Stimulated activated CD8-positive, alpha-beta memory T cell treated with anti-CD3 and anti-CD28 coated beads, Interleukin-12 subunit alpha, Interleukin-12 subunit beta, amount 100 ng/mL, for 24 hours (primary cell): ENCODE measurements around the gene RORB.

Experiments used
- DNase-seq: peaks from one replicate; pipeline ENCODE4 v3.0.0-alpha.2; 2020; ENCODE audit errors: extremely low read depth

RORB gene

DNA sequence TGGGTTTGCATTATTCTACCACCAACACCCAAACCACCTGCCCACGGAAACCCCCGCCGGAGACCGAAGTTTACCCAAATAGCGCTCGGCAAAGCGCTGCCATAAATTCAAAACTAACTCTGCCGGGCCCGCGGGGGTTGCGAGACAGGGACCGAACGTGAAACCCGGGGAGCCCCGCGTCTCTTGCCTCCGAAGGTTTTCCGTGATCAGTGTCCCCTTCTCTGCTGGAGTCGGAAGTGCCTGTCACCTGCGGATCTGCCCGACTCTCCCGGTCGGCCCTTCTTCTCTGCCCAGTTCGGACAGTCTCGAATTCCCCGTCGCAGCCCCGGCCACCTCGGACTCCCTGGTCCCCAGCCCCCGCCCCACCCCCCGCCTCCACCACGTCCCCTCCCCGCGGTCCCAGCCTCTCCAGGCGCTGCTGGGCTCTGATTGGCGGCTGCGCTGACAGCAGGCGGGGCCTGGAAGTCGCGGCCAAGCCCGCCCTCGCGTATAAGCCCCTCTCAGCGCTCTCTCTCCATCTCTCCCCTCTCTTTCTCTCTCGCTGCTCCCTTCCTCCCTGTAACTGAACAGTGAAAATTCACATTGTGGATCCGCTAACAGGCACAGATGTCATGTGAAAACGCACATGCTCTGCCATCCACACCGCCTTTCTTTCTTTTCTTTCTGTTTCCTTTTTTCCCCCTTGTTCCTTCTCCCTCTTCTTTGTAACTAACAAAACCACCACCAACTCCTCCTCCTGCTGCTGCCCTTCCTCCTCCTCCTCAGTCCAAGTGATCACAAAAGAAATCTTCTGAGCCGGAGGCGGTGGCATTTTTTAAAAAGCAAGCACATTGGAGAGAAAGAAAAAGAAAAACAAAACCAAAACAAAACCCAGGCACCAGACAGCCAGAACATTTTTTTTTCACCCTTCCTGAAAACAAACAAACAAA lies at the start of gene RORB:
RORB (plus strand) TSS at position 517 of the 929 bp plus-strand sequence. CDS start 642 bp downstream, outside the sequence.
- DNase-seq: no peak

DNA sequence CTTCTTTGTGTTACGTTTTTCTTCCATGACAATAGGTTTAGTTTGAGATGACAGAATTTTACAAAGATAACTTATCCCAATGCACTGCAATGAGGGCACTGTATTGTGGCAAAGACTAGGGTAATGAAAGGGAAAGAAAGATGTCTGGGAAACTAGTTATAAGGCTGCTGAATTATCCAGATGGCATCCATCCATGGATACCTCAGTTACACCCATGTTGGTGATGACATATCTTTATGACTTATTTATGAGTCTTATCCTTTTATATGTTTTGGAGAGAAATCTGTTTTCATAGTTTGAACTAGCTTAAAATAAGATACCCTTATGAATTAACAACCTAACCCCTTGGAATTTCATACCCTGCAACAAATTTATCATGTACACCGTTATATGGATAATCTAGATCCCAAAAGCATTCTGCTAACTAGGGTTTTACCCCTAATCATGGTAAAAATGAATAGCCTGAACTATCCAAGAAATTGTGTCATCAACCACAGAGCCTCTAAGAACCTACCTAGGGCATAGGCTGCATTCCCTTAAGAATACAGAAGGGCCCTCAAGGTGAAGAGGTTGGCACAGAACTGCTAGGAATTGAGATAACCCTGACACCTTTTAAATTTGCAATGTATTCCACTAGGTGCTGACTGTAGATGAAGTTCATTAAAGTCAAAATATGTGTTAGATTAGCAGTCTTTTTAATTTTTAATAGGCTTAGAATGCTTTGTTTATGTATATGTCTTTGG lies 49.5 kb upstream of the RORB start:
- no peak for DNase-seq

DNA sequence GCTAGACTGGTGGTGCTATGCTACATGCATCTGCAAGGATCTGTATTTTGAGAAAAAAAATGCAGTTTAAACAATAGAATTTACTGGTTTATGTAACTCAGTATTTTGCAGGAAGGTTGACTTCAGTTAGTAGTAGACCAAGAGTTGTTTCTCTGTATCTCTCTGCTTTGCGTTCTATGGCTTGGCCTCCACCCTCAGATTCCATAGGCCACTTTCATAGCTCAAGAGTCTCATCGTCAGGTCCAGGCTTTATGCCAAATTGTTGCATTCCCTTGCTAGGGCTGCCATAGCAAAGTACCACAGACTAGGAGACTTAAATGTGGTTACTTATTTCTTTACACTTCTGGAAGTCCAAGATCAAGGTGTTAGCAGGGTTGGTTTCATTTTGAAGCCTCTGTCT lies 48.1 kb upstream of the RORB start:
- no peak for DNase-seq

DNA sequence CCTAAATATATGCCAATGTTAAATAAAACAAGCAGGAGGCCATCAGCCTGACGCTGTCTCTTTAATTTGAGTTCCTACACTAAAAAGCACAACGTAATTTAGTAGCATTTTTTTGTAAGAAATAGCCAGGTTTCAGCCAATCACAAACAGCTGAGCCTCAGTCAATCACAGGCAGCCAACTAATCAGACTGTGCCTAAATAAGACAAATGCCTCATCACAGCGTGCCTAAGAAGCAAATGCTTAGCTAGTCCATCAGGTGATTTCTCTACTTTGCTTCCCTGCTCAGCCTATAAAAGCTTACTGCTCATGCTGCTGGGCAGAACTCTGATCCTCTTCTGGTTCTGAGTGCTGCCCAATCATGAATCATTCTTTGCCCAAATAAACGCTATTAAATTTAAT lies 38.3 kb upstream of the RORB start:
- no peak for DNase-seq

DNA sequence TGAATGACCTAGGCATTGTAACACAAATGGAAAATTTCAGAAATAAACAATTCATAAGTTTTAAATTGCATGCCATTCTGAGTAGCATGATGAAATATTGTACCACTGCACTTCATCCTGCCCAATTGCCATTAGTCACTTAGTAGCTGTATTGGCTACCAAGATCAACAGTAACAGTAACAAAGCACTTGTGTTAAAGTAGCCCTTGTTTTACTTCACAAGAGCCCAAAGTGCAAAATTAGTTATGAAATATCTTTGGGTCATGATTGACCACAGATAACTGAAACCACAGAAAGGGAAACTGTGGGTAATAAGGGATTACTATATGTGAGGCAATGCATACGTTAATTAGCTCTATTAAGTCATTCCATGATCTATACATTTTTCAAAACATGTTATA lies 33.3 kb upstream of the RORB start:
- no peak for DNase-seq

DNA sequence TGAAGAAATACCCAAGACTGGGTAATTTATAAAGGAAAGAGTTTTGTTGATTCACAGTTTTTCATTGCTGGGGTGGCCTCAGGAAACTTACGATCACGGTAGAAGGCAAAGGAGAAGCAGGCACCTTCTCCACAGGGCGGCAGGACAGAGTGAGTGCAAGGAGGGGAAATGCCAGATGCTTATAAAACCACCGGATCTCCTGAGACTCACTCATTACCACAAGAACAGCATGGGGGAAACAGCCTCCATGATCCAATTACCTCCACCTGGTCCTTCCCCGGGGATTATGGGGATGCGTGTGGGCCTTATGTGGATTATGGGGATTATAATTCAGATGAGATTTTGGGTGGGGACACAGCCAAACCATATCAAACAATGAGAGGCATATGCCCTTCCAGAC lies 18.5 kb upstream of the RORB start:
- no peak for DNase-seq

DNA sequence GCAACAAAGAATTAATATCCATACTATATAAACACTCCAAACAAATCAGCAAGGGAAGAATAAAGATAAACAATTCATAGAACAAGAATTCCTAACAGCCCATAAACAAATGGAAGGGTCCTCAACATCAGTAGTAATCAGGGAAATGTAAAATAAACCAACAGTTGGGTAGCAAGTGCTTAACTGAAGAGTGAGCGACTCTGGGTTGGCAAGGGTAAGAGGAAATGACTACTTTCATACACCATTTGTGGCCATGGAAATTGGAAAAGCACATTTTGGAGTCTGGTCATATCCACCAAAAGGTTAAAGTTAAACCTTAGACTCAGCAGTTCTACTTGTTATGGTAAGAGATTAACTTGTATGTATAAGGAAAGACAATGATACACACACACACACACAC lies 17.4 kb upstream of the RORB start:
- DNase-seq: no peak

DNA sequence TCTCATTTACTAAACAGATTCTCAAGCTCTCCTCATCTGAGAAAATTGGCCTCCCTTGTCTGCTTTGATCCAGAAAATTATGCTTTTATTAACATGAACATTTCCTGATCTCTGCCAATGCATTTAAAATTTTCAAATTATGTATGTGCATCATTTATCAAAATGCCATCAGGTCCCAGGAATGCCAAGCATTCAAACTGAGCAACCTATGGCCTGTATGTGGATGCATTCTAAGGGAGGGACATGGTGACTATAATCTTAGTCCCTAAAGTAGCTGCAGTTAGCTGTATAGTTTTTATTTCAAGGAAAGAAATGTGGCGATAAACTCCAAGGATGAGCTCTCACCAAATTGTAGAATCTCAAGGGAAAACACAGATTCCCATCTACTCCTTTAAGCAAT lies 9.7 kb upstream of the RORB start:
- no peak for DNase-seq

DNA sequence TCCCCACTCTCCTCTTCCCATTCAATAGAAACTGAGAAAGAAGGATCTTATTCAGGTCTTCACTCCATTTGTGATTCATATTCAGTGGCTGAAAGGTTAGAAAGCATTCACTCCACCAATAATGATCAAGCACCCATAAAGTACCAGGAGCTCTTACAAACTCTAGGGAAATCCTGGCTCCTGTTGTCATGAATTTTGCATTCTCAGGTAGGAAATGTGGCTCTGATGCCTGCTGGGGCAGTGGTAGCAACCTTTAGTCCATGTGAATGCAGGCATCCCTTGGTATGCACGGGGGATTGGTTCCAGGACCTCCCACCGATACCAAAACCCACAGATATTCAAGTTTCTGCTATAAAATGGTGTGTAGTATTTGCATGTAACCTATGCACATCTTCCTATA lies 3.6 kb upstream of the RORB start:
- no peak for DNase-seq

DNA sequence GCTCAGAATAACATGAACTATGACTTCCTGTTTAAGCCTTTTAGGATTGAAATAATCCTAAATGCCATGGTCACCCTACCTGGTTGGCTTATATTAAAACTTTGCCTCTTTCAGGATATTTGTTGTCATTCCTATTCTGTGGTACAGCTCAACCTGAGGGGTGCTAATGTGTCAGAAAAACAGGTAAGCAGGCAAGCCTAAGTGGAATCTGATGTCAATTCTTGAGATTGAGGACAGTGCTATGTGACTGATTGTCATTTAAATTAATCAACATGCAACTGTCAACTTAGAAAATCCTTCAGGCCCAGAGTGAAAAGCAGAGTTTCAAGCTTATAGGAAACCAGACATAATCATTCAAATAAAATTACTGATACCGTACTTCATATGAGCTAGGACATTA lies 2.6 kb upstream of the RORB start:
- DNase-seq: no peak

DNA sequence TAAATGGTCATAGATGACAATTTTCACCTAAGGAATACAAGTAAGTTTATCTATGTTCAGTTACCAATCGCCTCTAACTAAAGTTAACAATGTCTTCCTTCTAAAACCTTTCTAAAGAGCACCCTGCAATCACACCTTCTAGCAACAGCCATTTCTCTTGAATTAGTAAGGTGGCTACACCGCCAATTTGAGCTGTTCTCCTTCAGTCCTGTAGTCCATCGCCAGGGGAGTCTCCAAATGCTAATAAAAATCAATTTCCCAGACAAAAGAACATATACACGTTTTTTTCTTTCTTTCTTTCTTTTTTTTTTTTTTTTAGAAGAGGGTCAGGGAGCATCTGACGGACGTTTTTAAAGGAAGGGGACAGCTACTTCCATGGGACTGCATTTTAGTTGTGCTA lies 729 bp upstream of the RORB start:
- DNase-seq: no peak

DNA sequence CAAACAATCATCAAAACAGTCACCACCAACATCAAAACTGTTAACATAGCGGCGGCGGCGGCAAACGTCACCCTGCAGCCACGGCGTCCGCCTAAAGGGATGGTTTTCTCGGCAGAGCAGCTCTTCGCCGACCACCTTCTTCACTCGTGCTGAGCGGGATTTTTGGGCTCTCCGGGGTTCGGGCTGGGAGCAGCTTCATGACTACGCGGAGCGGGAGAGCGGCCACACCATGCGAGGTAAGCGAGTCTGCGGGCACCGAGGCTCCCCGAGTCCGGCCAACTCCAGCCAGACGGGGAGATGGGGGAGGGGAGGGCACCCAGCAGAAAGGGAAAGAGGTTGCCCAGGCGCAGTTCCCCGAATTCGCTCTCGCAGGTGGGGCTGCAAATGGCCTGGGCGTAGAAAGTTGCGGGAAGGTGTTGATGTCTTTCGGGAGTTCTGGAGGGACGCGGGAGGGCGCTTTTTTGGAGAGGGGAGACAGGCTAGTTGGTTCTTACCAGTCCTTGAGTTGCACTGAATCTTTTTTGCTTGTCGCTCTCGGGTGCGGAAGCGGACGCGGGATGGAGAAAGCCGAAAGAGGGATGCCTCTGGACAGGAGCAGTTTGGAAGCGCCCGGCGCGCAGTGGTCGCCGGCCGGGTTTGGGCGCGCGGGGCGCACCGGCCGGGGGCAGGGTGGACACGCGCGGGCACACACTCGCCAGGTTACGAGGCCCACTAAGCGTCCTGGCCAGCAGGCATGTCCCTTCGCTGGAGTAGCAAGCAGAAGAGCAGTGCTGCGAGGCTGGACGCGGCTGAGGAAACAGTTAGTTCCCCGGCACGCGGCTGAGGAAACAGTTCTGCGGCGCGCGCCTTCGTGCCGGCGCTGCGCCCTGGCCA lies 849 bp downstream of the RORB start:
- no peak for DNase-seq

DNA sequence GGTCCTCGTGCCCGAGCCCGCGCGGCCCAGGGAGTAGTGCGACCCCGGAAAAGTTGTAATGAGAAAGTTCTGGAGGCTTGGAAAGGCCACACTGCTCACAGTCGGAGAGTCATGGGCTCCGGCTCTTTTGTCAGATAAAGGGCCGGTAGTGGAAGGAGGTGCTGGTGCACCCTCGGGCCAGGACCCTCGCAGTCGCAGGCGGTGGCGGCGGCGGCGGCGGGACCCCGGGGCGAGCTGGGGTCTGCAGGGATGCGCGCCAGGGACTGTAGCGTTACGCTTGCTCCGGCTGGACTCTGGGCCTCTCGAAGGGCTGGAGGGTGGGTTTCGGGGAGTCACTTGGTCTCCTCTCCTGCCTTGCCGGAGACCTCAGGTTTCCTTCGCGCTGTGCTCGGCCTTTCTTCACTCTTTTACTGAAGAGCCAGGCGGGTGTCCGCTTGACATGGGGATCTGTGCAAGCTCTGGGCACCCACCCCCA lies 1.5 kb downstream of the RORB start:
- DNase-seq: no peak

DNA sequence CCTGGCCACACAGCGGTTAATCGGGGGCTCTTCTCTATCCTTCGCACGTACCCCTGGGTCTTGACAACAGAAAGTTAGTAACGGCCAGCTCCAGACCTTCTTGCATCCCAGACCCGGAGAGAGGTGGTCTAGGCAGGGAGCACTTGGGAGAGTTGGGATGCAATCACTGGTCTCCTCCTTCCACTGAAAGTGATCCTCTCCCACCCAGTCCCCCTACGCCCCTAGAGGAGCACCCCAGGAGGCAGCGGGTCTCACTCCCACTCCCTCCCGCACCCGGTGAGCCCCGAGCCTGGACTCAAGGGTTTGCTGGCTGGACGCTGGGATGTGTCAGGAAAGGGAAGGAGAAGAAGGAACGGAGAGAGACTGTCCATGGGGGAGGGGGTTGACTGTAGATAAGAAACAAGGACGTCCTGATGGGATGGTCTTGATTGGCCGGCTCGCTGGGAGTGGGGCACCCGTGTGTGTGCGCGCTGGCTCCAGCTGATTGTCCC lies 2.0 kb downstream of the RORB start:
- no peak for DNase-seq

DNA sequence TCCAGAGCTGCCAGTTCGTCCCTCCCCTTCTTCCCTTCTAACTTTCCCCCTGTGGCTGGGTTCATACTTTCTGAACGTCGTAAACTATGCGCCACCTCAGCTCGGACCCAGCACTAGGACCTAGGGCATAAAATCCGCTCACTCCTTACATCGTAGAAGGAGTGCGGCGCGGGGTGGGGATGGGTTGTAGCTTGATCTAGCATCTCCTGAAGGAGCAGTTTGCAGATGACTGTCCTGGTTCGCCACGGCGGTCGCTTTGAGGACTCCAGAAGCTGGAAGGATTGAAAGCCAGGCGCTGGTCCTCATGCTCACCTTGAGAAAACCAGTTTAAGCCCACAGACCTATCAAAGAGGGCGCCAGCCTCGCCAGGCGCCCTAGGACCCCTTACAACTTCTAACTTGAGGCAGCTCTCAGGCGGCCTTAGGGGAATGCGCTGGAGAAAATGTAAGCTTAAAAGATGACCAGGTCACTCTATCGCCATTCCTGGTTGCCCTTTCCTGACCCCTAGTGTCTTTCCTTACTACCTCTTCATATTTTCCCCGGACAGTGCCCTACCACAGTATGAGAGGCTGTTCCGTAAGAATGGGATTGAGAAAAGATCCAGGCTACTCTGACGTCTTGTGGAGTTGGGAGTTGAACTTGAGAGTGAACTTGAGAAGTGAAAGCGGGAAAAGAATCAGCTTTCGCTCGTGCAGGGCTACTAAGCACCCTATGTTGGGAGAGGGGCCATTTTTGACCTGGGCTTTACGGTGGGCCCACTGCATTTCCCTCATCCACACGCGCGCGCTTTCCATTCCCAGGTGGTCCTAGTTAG lies 2.8 kb downstream of the RORB start:
- DNase-seq: no peak

DNA sequence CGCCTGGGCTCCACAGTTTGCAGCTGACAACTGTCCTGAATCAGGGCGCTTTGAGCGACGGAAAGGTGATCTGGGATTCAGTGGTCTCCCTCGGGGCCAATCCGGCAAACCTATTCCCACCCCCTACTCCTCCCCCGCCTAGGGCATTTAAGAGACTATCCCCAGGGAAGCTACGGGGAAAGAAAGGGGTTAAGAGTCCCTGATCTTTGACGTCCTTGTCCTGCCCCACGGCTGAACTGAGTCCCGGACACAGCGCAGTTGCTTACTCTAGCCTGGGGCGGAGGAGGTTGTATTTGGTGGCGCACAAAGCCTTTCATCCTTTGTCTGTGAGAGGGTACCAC lies 3.4 kb downstream of the RORB start:
- DNase-seq: no peak

DNA sequence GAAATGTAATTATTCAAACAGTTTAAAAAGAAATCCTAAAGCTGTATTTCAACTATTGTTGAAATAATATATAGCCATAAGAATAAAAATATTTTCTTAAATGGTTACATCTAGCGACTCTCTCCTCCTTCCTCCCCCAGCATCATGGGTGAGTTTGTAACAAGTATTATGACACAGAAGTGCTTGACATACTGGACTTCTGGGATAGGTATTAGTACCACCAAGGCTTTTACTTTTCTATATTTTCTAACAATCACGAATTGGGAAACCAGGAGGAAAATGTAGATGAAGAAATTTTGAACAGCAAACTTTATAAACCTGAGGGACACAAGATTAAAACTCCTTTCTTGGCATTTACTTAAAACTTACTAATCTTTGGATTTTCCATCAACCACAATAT lies 4.4 kb downstream of the RORB start:
- no peak for DNase-seq

DNA sequence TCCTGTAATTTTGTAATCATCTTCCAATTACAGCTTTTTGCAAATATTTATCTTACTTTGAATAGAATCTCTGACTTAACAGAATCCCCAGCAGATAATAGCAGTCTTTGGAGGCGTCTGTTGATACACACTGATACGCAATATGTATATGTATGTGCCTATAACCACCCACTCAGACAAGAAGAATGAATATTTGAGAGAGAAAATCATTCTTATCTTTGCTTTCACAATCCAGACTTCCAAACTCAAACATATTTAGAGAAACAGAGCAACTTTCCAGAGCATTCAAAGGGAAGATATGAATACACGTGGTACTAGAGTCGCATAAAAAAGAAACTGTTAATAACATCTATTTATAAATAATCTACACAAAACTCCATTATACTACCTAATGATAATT lies 6.1 kb downstream of the RORB start:
- DNase-seq: no peak

DNA sequence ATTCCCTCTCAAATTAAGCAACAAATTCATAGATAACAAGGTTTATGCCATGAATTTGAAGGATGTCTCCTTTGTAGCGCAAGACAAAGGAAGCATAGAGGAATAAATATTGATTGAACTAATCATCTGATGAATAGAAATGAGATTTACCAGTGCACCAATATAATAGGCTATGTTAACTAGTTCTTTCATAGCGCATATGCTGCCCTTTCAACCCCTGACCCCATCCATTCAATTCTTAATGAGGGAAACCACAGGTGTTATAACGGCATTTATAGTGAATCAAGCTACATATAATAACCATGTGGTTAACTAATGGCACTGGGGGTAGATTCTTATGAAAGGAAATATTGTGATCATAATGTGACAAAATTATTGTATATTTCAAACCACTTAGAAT lies 6.5 kb downstream of the RORB start:
- DNase-seq: no peak

DNA sequence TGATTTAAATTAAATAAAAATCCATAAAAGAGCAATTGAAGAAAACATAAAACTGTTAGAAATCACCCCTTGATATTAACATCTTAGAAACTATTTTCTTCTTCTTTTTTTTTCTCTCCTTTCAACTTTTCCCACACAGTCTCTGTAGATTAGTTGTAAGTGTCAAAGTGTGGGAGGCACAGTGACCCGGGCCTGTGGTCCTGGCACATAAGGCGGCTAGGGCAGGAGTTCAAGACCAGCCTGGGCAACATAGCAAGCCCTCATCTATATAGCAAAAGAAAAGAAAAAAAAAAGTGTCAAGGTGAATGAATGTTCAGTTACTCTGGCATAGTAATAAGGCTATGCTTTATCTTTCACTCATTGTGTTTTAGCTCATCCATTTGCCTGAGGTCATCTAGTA lies 14.2 kb downstream of the RORB start:
- DNase-seq: no peak

DNA sequence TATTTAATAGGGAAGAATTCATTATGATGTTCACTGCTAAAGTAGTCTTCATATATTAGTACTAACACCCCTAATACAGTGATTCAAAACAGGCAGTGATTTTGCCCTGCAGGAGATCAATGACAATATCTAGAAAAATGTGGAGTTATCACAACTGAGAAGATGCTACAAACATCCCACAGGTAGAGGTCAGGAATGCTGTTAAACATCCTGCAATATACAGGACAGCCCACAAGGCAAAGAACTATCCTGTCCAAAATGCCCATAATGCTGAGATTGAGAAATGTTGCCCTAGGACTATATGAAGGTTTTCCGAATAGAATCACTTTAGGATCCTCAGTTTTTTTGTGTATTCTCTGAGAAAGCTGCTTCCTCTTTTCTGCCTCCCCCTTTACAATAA lies 15.3 kb downstream of the RORB start:
- DNase-seq: no peak
